GM18505 (cell line): ENCODE data around the gene INTS7.

Source experiments
- ATAC-seq: cut with Tn5 transposase; IDR thresholded peaks from one replicate; pipeline ENCODE4 v1.9.1; 2021; ENCODE audit not compliant: unreplicated experiment
- POLR2A ChIP-seq: IDR thresholded peaks from 4 replicates; pipeline ENCODE4 v1.6.1; 2011; ENCODE audit warnings: borderline replicate concordance; ENCODE audit not compliant: insufficient read depth, insufficient read length; ENCODE audit errors: extremely low read depth

The INTS7 gene

DNA sequence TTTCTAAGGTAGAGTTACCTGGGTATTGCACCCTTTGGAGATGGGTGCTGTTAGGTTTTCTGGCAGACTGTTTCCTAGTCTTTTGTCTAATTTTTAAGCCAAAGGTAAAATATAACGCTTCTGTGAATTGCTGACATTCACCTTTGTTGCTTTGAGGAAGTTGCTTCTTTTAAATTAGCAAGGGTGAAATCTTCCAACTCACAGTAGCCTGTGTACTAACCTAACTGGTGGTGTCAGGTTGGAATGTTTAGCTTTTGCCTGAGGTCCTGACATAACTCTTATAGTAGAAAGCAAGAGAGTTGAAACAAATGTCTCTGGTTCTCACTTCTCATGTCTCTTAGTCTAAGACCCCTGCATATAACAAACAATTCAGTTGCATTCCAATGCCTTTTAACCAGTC, 143.6 kb downstream of the INTS7 start:
- TF ChIP-seq POLR2A = no peak
- no peak for ATAC-seq
